ENCODE data around the gene LSM14B.

GRCh38 chr20:62104234-62104789 lies 18.0 kb upstream of the LSM14B start:
- TF ChIP-seq, protein P1, sequence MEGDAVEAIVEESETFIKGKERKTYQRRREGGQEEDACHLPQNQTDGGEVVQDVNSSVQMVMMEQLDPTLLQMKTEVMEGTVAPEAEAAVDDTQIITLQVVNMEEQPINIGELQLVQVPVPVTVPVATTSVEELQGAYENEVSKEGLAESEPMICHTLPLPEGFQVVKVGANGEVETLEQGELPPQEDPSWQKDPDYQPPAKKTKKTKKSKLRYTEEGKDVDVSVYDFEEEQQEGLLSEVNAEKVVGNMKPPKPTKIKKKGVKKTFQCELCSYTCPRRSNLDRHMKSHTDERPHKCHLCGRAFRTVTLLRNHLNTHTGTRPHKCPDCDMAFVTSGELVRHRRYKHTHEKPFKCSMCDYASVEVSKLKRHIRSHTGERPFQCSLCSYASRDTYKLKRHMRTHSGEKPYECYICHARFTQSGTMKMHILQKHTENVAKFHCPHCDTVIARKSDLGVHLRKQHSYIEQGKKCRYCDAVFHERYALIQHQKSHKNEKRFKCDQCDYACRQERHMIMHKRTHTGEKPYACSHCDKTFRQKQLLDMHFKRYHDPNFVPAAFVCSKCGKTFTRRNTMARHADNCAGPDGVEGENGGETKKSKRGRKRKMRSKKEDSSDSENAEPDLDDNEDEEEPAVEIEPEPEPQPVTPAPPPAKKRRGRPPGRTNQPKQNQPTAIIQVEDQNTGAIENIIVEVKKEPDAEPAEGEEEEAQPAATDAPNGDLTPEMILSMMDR (IDR thresholded peaks at IDR 0.05) = no peak
- TF ChIP-seq POLR2AphosphoS5 (IDR thresholded peaks at IDR 0.05) (no peak), POLR2A (IDR thresholded peaks at IDR 0.05) (no peak)

All from prostate gland (tissue), 2 donors.